Measurements from ENCODE around the gene DGKG.

Gene DGKG

DNA sequence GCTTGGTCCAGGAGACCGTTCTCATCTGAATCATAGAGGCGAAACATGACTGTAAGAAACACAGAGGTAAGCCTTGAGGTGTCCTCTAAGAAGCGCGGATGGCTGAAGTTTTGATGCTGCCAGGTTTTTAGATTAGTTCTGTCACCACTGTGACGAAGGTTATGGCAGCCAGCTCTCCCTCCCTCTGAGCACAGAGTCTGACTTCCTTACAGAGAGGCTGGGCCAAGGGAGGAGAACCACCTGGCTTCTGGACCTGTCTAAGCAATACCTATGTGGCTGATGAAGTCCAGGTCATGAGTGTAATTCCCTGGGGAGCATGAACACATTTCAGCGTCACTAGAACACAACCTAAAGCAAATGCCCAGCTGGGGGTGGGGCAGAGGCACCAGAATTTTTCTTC lies 77.4 kb downstream of the DGKG start:
- Histone ChIP-seq H3K36me3 (ENCODE audit: low read depth) (no peaks in the 10 kb centered on the region), H3K4me1 (ENCODE audit: insufficient read depth, poor library complexity, severe bottlenecking) (no peaks in the 10 kb centered on the region), H3K27ac (ENCODE audit: poor library complexity, severe bottlenecking) (no peak overlapping the region), H3K4me3 (ENCODE audit: severe bottlenecking) (no peak overlapping the region), H3K27me3 (ENCODE audit: insufficient read depth, poor library complexity, severe bottlenecking) (no peaks in the 10 kb centered on the region), H3K9me3 (ENCODE audit: severe bottlenecking) (no peaks in the 10 kb centered on the region)
- no peak for ATAC-seq (ENCODE audit: low read depth)
- no peak for DNase-seq (ENCODE audit: low spot score)
- TF ChIP-seq CTCF (IDR thresholded peaks at IDR 0.05; ENCODE audit: poor library complexity, severe bottlenecking): no peak

- DNase-seq (ENCODE audit: low spot score) (no peak), ATAC-seq (ENCODE audit: low read depth) (no peak)
- no peaks in the 10 kb centered on the region for H3K27me3 ChIP-seq (ENCODE audit: insufficient read depth, poor library complexity, severe bottlenecking)
- H3K9me3 ChIP-seq (ENCODE audit: severe bottlenecking): no peaks in the 10 kb centered on the region
- no peak overlapping the region for H3K4me3 ChIP-seq (ENCODE audit: severe bottlenecking)
- no peak for TF ChIP-seq CTCF (IDR thresholded peaks at IDR 0.05; ENCODE audit: poor library complexity, severe bottlenecking)
- H3K27ac ChIP-seq (ENCODE audit: poor library complexity, severe bottlenecking): no peak overlapping the region
- H3K36me3 ChIP-seq (ENCODE audit: low read depth): no peaks in the 10 kb centered on the region
- no peaks in the 10 kb centered on the region for H3K4me1 ChIP-seq (ENCODE audit: insufficient read depth, poor library complexity, severe bottlenecking)
Observed at GRCh38 chr3:186284349-186284652, 77.7 kb downstream of the DGKG start.

GRCh38 chr3:186283651-186284348 lies 78.2 kb downstream of the DGKG start:
- Histone ChIP-seq H3K4me1 (ENCODE audit: insufficient read depth, poor library complexity, severe bottlenecking) (no peaks in the 10 kb centered on the region), H3K4me3 (ENCODE audit: severe bottlenecking) (no peak overlapping the region), H3K9me3 (ENCODE audit: severe bottlenecking) (no peaks in the 10 kb centered on the region), H3K27me3 (ENCODE audit: insufficient read depth, poor library complexity, severe bottlenecking) (no peaks in the 10 kb centered on the region), H3K27ac (ENCODE audit: poor library complexity, severe bottlenecking) (no peak overlapping the region), H3K36me3 (ENCODE audit: low read depth) (no peaks in the 10 kb centered on the region)
- TF ChIP-seq CTCF (IDR thresholded peaks at IDR 0.05; ENCODE audit: poor library complexity, severe bottlenecking): no peak
- DNase-seq (ENCODE audit: low spot score) (no peak), ATAC-seq (ENCODE audit: low read depth) (peak; percentile 45; the same call in 1 of the 3 replicates)

DNA sequence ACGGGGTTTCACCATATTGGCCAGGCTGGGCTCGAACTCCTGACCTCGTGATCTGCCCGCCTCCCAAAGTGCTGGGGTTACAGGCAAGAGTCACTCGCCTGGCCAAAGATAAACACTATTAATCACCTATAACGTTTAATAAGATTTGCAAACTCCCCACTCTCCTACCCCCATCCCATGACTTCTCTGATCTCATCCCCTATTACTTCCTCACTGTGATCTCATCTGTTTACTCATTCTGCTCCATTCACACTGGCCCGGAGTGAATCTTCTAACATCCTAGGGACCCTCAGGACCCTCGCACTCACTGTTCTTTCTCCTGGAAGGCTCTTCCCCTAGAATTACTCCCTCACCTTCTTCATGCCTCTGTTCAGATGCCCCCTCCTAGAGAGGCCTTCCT lies 78.9 kb downstream of the DGKG start:
- Histone ChIP-seq H3K4me3 (ENCODE audit: severe bottlenecking) (no peak overlapping the region), H3K27me3 (ENCODE audit: insufficient read depth, poor library complexity, severe bottlenecking) (no peaks in the 10 kb centered on the region), H3K4me1 (ENCODE audit: insufficient read depth, poor library complexity, severe bottlenecking) (no peaks in the 10 kb centered on the region), H3K9me3 (ENCODE audit: severe bottlenecking) (no peaks in the 10 kb centered on the region), H3K27ac (ENCODE audit: poor library complexity, severe bottlenecking) (no peak overlapping the region), H3K36me3 (ENCODE audit: low read depth) (no peaks in the 10 kb centered on the region)
- no peak for DNase-seq (ENCODE audit: low spot score)
- ATAC-seq (ENCODE audit: low read depth): no peak
- TF ChIP-seq CTCF (IDR thresholded peaks at IDR 0.05; ENCODE audit: poor library complexity, severe bottlenecking): no peak

DNA sequence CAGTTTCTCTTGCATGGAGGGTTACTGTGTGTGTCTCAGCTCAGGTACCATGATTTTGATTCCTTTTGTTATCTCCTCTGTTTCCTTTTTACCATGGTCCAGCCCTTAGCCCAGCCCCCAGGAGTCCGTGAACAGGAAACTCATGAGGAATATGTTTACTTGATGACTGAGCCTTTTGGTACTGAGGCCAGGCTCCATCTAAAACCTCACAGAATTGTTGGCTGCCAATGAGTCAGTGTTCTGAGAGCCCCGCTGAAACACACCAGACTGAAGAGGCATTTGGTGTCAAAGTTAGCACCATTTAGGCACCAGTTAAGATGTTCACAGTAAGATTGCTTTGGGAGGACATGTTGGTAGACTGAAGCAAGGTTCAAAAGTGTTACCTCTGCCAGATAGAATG lies 80.9 kb downstream of the DGKG start:
- Histone ChIP-seq H3K27ac (ENCODE audit: poor library complexity, severe bottlenecking) (no peak overlapping the region), H3K27me3 (ENCODE audit: insufficient read depth, poor library complexity, severe bottlenecking) (no peaks in the 10 kb centered on the region), H3K9me3 (ENCODE audit: severe bottlenecking) (no peaks in the 10 kb centered on the region), H3K4me3 (ENCODE audit: severe bottlenecking) (no peak overlapping the region), H3K36me3 (ENCODE audit: low read depth) (no peaks in the 10 kb centered on the region), H3K4me1 (ENCODE audit: insufficient read depth, poor library complexity, severe bottlenecking) (no peaks in the 10 kb centered on the region)
- peak; percentile 82 for ATAC-seq (ENCODE audit: low read depth)
- DNase-seq (ENCODE audit: low spot score): no peak
- TF ChIP-seq CTCF (IDR thresholded peaks at IDR 0.05; ENCODE audit: poor library complexity, severe bottlenecking): no peak

Measured in RWPE2 (cell line).